Testis (tissue), 2 donors: ENCODE measurements around the gene PSORS1C1.

Experiments
- CTCF ChIP-seq, 3 experiments: fragments of 450-650 bp in 2 of 3; fragments of 200-600 bp in 1 of 3; sonication (generic) in 1 of 3; IDR thresholded peaks; one replicate each; pipeline ENCODE4 v1.5.1; 2016 to 2019; ENCODE audit warnings: antibody characterized with exemption in 3 of 3, mild to moderate bottlenecking in 2 of 3, moderate library complexity in 1 of 3
- POLR2A ChIP-seq: fragments of 450-650 bp; IDR thresholded peaks from one replicate; pipeline ENCODE4 v1.6.1; 2017; ENCODE audit warnings: antibody characterized with exemption, mild to moderate bottlenecking, moderate library complexity

GRCh38 chr6:31076611-31077010 is 38.0 kb upstream of the PSORS1C1 start:
- TF ChIP-seq CTCF (IDR thresholded peaks at IDR 0.05) (no peak), POLR2A (no peak)
